Left ventricle myocardium inferior (tissue), 1 donor: ENCODE measurements around the gene GPR176. TPM values are rescaled to one million over a fixed set of nuclear protein-coding genes. Genes with fewer than 3 reads are reported as not detected.

Source experiments
- DNase-seq: peaks from one replicate; pipeline ENCODE4 v3.0.0-alpha.2; 2020
- H3K27ac ChIP-seq: fragments of 200-600 bp; replicated peaks from 2 replicates; pipeline ENCODE4 v1.8.0; 2021
- H3K27me3 ChIP-seq: fragments of 200-600 bp; 2 replicates; pipeline ENCODE4 v1.8.0; 2021; ENCODE audit warnings: low read depth
- H3K36me3 ChIP-seq: fragments of 200-600 bp; 2 replicates; pipeline ENCODE4 v1.8.0; 2021
- H3K4me1 ChIP-seq: fragments of 200-600 bp; 2 replicates; pipeline ENCODE4 v1.8.0; 2021
- H3K4me3 ChIP-seq: fragments of 200-600 bp; 2 replicates; pipeline ENCODE4 v1.8.0; 2021; ENCODE audit warnings: mild to moderate bottlenecking, moderate library complexity
- H3K9me3 ChIP-seq: fragments of 200-600 bp; replicated peaks from 2 replicates; pipeline ENCODE4 v1.8.0; 2021
- intact Hi-C: fragments of 100-400 bp; cut with micrococcal nuclease; formaldehyde crosslinking; loops from one replicate; pipeline ENCODE4 v1.11.0; 2022
- total RNA-seq: library from RNA; stranded (reverse); fragmentation: NEBNext Ultra II Directional; extraction: Animal tissue kit (Norgen Biotek cat#: 25700); gene quantifications from one replicate; pipeline ENCODE4 v1.2.1, GENCODE V29; 2021
- TF ChIP-seq, protein P1 (sequence below): fragments of 200-600 bp; IDR thresholded peaks from 2 replicates; pipeline ENCODE4 v1.8.0; 2021; ENCODE audit warnings: antibody characterized with exemption, mild to moderate bottlenecking, borderline replicate concordance
- donor health status: DM: no; HTN: yes; CAD: no; lungs with severe emphysema.

The GPR176 gene
- total RNA-seq, 1 donor from 2014 or later = 1.6 TPM

DNA sequence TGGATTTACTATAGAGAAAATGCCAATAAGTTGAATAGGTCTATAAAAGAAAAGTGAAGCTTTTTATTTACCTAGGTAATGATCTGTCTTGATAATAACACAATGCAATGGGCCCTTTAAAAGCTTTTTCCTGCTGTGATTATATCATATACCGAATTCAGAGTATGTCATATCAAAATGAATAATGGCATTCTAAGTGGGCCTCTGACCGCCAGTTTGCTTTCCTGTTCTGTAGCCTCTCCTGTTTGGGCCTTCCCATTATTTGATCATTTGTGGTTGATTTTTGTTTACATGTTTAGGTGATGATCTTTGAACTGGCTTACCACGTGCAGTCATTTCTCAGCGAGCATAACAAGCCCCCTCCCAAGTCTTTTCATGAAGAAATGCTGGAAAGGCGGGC, 28.8 kb upstream of the GPR176 start:
- Histone ChIP-seq H3K9me3 (no peaks in the 10 kb centered on the region), H3K36me3 (peaks cover 89% of the 10 kb centered on the region), H3K27me3 (no peaks in the 10 kb centered on the region), H3K4me1 (no peaks in the 10 kb centered on the region), H3K27ac (no peak overlapping the region), H3K4me3 (no peak overlapping the region)
- intact Hi-C loops = no loop called here
- DNase-seq = no peak
- TF ChIP-seq, protein P1, sequence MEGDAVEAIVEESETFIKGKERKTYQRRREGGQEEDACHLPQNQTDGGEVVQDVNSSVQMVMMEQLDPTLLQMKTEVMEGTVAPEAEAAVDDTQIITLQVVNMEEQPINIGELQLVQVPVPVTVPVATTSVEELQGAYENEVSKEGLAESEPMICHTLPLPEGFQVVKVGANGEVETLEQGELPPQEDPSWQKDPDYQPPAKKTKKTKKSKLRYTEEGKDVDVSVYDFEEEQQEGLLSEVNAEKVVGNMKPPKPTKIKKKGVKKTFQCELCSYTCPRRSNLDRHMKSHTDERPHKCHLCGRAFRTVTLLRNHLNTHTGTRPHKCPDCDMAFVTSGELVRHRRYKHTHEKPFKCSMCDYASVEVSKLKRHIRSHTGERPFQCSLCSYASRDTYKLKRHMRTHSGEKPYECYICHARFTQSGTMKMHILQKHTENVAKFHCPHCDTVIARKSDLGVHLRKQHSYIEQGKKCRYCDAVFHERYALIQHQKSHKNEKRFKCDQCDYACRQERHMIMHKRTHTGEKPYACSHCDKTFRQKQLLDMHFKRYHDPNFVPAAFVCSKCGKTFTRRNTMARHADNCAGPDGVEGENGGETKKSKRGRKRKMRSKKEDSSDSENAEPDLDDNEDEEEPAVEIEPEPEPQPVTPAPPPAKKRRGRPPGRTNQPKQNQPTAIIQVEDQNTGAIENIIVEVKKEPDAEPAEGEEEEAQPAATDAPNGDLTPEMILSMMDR = no peak

- intact Hi-C loops = no loop called here
- TF ChIP-seq, protein P1 = no peak
- no peaks in the 10 kb centered on the region for H3K9me3 ChIP-seq
- H3K36me3 ChIP-seq = peaks cover 86% of the 10 kb centered on the region
- DNase-seq = no peak
- H3K27ac ChIP-seq = no peak overlapping the region
- no peak overlapping the region for H3K4me3 ChIP-seq
- no peaks in the 10 kb centered on the region for H3K4me1 ChIP-seq
- no peaks in the 10 kb centered on the region for H3K27me3 ChIP-seq
Measured at GRCh38 chr15:39947401-39948197, 27.5 kb upstream of the GPR176 start.

- no peaks in the 10 kb centered on the region for H3K9me3 ChIP-seq
- H3K27me3 ChIP-seq = no peaks in the 10 kb centered on the region
- peaks cover 83% of the 10 kb centered on the region for H3K36me3 ChIP-seq
- no peak overlapping the region for H3K4me3 ChIP-seq
- intact Hi-C loops = no loop called here
- no peak for DNase-seq
- no peak overlapping the region for H3K27ac ChIP-seq
- TF ChIP-seq, protein P1 = no peak
- H3K4me1 ChIP-seq = no peaks in the 10 kb centered on the region
Measured at GRCh38 chr15:39946862-39947261, 26.8 kb upstream of the GPR176 start.

DNA sequence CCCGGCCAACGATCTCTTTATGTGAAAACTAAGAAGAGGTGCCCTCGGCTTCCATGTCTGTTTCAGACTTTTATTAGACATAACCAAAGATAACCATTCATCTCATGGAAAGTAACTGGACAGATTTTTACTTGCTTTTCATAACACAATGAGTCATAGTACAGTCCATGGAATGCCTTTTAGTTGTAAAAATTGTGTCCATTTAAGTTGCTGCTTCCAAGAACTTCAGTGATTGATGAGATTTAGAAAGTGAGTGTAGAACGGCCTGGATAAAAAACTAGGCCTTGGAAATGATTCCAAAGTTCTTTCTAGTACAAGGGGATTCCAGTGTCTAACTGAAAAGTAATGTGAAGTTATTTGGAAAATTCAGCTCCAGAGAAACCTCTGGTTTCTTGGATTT, 24.7 kb upstream of the GPR176 start:
- H3K27ac ChIP-seq = no peak overlapping the region
- intact Hi-C loops = no loop called here
- H3K4me1 ChIP-seq = peaks cover 8% of the 10 kb centered on the region
- TF ChIP-seq, protein P1 = no peak
- DNase-seq = no peak
- no peaks in the 10 kb centered on the region for H3K9me3 ChIP-seq
- H3K36me3 ChIP-seq = peaks cover 83% of the 10 kb centered on the region
- no peak overlapping the region for H3K4me3 ChIP-seq
- H3K27me3 ChIP-seq = no peaks in the 10 kb centered on the region

DNA sequence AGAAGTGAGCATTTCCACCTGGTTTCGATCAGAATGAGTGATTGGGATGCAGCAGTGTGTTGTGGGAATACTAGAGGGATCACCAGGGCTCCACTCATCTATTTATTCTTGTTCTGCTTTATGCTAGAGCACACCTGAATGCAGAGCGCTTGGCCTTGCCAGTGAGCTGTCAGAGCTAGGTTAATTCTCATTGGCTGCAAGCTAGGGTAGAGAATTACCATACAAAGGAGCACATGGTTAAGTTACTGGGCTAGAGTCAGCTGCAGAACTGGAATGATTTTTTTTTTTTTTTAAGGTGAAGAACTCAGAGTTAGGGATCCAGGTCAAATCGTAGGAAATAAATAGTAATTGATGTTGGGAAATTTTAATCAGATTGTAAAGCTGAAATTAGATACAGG, 22.7 kb upstream of the GPR176 start:
- Histone ChIP-seq H3K9me3 (no peaks in the 10 kb centered on the region), H3K27ac (no peak overlapping the region), H3K4me1 (peaks cover 28% of the 10 kb centered on the region), H3K4me3 (no peak overlapping the region), H3K36me3 (peaks cover 72% of the 10 kb centered on the region), H3K27me3 (no peaks in the 10 kb centered on the region)
- no peak for DNase-seq
- TF ChIP-seq, protein P1 = no peak
- intact Hi-C loops = no loop called here
